GM19099 (cell line): Measurements from ENCODE around the gene ATOH8.

Experiments used
- POLR2A ChIP-seq: IDR thresholded peaks from 3 replicates; pipeline ENCODE4 v1.6.1; 2011; ENCODE audit warnings: low read depth; ENCODE audit not compliant: insufficient read length; ENCODE audit errors: extremely low read depth

The ATOH8 gene, protein sequence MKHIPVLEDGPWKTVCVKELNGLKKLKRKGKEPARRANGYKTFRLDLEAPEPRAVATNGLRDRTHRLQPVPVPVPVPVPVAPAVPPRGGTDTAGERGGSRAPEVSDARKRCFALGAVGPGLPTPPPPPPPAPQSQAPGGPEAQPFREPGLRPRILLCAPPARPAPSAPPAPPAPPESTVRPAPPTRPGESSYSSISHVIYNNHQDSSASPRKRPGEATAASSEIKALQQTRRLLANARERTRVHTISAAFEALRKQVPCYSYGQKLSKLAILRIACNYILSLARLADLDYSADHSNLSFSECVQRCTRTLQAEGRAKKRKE

GRCh38 chr2:85753525-85754312 lies at the start of gene ATOH8:
Gene ATOH8 (plus strand): TSS chr2:85753991. CDS start chr2:85754190, 199 bp downstream.
- TF ChIP-seq POLR2A: no peak

DNA sequence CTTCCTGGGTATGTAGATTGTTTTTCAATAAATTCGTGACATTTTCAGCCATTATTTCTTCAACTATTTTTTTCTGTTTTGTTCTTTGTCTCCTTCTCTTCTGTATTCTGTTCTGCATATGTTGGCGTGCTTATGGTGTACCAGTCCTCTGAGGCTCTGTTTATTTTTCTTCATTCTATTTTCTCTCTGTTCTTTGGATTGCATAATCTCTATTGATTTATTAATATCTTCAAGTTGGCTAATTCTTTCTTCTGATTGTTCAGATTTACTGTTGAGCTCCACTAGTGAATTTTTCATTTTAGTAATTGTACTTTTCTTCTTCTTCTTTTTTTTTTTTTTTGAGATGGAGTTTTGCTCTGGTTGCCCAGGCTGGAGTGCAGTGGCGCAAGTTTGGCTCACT lies 49.8 kb upstream of the ATOH8 start:
- no peak for TF ChIP-seq POLR2A

GRCh38 chr2:85704800-85705679 lies 48.8 kb upstream of the ATOH8 start:
- no peak for TF ChIP-seq POLR2A

- TF ChIP-seq POLR2A: no peak
Observed at GRCh38 chr2:85705680-85706039, 48.1 kb upstream of the ATOH8 start.

DNA sequence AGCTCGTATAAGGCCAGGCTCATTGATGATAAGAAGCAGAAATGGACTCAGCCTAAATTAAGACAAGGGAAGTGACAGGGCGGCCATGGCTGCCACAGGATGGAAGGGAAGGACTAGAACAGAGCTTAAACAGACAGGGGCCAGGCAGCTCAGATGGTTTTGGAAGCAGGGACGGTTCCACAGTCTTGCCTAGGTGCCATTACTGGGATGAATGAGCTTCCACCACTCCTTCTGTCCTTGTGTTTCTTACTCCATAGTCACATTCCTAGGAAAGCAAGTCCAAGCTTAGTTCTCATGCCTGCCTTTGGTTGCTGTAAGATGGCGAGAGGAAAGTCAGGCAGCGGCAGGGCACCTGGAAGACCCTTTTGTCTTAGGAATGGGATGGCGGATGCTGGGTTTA lies 47.7 kb upstream of the ATOH8 start:
- TF ChIP-seq POLR2A: no peak

DNA sequence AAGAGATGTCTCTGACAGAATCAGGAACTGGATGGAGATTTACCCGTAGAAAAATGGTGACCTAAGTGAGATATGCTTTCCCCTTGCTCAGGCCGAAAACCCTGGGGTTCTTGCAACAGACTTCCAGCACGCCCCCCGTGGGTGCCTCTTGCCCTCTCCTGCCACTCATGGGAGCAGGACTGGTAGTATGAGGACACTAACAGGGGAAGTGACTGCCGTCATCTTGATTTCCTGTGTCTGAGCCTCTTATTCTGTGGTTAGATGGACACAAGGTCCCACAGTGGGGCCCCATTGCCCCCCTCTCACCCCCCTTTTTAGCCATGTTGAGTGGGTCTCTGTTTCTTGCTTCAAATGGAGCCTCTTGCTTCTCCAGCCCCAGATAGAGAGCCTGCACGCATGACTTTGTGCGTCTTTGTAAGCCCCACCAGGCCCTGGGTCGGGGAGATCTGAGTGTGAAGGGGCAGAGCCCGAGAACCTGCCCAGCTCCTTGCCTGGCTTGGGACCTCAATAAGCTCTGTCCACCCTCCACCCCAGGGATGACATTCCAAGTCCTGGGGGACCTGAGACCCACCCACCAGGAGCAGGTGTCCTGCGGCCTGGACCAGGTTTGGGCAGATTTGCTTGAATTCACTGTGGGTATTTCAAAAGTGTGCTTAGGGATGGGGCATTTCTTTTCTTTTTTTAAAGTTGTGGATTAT lies 47.0 kb upstream of the ATOH8 start:
- TF ChIP-seq POLR2A: no peak

DNA sequence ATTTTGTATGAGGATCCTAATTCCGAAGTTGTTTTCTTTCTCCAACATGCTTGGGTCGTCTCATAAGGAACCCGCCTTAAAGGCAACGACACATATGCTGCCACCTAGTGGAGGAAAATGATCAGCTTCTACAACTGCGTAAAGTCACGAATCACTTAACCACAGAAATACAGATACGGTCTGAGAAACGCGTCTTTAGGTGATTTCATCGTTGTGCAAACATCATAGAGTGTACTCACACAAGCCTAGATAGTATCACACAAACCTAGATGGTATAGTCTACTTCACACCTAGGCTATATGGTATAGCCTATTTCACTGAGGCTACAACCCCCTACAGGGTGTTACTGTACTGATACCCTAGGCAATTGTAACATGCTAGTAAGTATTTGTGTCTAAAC lies 46.5 kb upstream of the ATOH8 start:
- no peak for TF ChIP-seq POLR2A

DNA sequence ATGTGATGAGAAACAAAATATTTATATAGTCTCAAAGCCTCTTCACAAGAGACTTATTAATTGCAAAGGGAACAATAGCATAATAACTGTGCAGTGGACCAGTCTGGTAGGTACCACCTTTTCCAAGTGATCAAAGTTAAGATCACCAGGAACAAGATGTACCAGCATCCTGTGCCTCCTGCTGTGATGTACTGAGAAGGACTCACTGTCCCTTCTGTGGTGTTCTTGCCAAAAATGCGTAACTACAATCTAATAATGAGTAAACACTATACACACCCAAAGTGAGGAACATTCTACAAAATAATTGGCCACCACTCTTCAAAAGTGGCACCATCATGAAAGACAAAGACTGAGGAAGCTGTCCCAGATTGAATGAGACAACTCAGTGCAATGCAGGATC lies 45.1 kb upstream of the ATOH8 start:
- TF ChIP-seq POLR2A: no peak

- no peak for TF ChIP-seq POLR2A
Observed at GRCh38 chr2:85709401-85709811, 44.4 kb upstream of the ATOH8 start.

DNA sequence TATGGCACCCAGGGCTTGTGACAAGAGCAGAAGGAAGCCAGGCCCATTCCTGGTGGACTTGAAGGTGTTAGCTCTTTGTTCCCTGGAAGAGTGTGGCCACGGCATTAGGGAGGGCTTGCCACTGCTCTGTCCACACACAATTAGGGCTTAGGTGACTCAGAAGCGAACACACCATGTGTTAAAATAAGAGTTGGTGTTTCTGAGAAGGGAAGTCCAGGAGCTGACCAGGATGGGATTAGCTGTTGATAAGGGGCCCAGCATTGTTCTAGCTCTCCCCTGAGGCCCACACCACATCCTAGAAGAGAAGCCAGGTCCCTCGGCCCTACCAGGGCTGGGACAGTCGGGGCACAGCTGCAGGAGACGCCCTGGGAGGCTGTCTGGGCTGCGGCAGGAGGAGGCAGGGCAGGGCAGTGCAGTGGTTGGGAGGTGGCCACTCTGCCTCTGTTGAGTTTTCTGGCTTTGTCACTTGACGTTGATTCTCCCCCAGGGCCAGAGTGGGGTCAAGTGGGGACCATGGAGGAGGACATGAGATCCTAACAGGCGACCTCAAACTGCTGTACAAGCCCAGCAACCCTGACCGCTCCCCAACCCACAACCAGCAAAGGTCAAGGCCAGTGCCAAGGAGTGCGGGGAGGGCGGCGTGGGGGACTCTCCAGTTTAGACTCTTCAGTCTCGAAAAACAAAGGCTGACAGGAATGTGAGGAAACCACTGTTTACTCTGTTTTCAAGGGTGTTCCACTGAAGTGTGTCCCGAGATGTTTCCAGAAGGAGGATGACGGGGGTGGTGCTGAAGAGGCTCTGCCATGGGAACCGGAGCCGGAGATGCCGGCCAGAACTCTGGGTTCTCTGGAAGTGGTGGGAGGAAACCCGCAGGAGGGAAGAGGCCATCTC lies 42.9 kb upstream of the ATOH8 start:
- no peak for TF ChIP-seq POLR2A

GRCh38 chr2:85711578-85712060 lies 42.2 kb upstream of the ATOH8 start:
- no peak for TF ChIP-seq POLR2A

DNA sequence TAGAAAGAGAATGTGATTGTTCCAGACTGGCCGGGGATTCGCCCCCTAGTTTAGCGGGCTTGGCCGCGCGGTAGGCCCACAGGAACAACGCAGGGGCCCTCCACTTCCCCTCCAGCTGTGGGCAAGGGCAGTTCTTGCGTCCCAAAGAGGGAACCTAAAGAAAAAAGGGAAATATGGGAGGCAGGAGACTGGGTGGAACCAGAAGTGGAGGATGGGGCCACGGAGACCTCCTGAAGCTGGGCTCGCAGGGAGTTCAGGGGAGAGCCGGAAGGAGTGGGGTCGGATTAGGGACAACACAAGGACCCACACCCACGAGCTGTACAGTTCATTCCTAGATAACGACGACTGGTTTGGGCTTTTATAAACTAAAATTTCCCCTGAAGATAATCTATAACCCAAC lies 41.5 kb upstream of the ATOH8 start:
- TF ChIP-seq POLR2A: no peak

- TF ChIP-seq POLR2A: no peak
Observed at GRCh38 chr2:85712849-85713612, 40.8 kb upstream of the ATOH8 start.
